HL-60 (cell line): ENCODE data around the gene TFF2.

Experiments used
- DNase-seq, 2 experiments: peaks; one replicate each; pipeline ENCODE4 v3.0.0-alpha.2; 2010 to 2020; ENCODE audit warnings: low read depth in 1 of 2, low spot score in 1 of 2
- H3K27ac ChIP-seq: fragments of 250-450 bp; sonication (Bioruptor Pico); replicated peaks from 2 replicates; pipeline ENCODE4 v1.5.1; 2020; ENCODE audit warnings: mild to moderate bottlenecking, moderate library complexity
- H3K27me3 ChIP-seq: fragments of 250-450 bp; sonication (Bioruptor Pico); 2 replicates; pipeline ENCODE4 v1.5.1; 2021; ENCODE audit warnings: mild to moderate bottlenecking, moderate library complexity; ENCODE audit not compliant: insufficient read depth, poor library complexity, severe bottlenecking
- H3K4me3 ChIP-seq: replicated peaks from 2 replicates; pipeline ENCODE4 v1.5.1; 2011; ENCODE audit warnings: mild to moderate bottlenecking, control low read depth, low read length; ENCODE audit not compliant: insufficient read depth
- GABPA ChIP-seq: IDR thresholded peaks from 2 replicates; pipeline ENCODE4 v1.6.1; 2012; ENCODE audit warnings: low read depth
- POLR2AphosphoS5 ChIP-seq: IDR thresholded peaks from 2 replicates; pipeline ENCODE4 v1.6.1; 2012; ENCODE audit warnings: low read depth
- SPI1 ChIP-seq: IDR thresholded peaks from 2 replicates; pipeline ENCODE4 v1.6.1; 2012; ENCODE audit warnings: low read depth, mild to moderate bottlenecking, borderline replicate concordance
- TF ChIP-seq, protein P1 (sequence below): IDR thresholded peaks from 2 replicates; pipeline ENCODE4 v1.6.1; 2012; ENCODE audit warnings: low read depth; ENCODE audit not compliant: insufficient replicate concordance
- TF ChIP-seq, protein P2 (sequence below): IDR thresholded peaks from one replicate; pipeline ENCODE4 v1.5.1; 2011; ENCODE audit warnings: low read length, control low read depth, inconsistent platforms; ENCODE audit not compliant: insufficient read depth

The TFF2 gene

GRCh38 chr21:42300045-42300583, 50.7 kb downstream of the TFF2 start:
- H3K4me3 ChIP-seq, result no peak overlapping the region
- DNase-seq, result no peak
- H3K27ac ChIP-seq, result no peak overlapping the region
- no peaks in the 10 kb centered on the region for H3K27me3 ChIP-seq
- TF ChIP-seq, protein P1, sequence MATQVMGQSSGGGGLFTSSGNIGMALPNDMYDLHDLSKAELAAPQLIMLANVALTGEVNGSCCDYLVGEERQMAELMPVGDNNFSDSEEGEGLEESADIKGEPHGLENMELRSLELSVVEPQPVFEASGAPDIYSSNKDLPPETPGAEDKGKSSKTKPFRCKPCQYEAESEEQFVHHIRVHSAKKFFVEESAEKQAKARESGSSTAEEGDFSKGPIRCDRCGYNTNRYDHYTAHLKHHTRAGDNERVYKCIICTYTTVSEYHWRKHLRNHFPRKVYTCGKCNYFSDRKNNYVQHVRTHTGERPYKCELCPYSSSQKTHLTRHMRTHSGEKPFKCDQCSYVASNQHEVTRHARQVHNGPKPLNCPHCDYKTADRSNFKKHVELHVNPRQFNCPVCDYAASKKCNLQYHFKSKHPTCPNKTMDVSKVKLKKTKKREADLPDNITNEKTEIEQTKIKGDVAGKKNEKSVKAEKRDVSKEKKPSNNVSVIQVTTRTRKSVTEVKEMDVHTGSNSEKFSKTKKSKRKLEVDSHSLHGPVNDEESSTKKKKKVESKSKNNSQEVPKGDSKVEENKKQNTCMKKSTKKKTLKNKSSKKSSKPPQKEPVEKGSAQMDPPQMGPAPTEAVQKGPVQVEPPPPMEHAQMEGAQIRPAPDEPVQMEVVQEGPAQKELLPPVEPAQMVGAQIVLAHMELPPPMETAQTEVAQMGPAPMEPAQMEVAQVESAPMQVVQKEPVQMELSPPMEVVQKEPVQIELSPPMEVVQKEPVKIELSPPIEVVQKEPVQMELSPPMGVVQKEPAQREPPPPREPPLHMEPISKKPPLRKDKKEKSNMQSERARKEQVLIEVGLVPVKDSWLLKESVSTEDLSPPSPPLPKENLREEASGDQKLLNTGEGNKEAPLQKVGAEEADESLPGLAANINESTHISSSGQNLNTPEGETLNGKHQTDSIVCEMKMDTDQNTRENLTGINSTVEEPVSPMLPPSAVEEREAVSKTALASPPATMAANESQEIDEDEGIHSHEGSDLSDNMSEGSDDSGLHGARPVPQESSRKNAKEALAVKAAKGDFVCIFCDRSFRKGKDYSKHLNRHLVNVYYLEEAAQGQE, result no peak
- TF ChIP-seq POLR2AphosphoS5 (no peak), SPI1 (no peak), GABPA (no peak)
- TF ChIP-seq, protein P2, sequence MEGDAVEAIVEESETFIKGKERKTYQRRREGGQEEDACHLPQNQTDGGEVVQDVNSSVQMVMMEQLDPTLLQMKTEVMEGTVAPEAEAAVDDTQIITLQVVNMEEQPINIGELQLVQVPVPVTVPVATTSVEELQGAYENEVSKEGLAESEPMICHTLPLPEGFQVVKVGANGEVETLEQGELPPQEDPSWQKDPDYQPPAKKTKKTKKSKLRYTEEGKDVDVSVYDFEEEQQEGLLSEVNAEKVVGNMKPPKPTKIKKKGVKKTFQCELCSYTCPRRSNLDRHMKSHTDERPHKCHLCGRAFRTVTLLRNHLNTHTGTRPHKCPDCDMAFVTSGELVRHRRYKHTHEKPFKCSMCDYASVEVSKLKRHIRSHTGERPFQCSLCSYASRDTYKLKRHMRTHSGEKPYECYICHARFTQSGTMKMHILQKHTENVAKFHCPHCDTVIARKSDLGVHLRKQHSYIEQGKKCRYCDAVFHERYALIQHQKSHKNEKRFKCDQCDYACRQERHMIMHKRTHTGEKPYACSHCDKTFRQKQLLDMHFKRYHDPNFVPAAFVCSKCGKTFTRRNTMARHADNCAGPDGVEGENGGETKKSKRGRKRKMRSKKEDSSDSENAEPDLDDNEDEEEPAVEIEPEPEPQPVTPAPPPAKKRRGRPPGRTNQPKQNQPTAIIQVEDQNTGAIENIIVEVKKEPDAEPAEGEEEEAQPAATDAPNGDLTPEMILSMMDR, result no peak

DNA sequence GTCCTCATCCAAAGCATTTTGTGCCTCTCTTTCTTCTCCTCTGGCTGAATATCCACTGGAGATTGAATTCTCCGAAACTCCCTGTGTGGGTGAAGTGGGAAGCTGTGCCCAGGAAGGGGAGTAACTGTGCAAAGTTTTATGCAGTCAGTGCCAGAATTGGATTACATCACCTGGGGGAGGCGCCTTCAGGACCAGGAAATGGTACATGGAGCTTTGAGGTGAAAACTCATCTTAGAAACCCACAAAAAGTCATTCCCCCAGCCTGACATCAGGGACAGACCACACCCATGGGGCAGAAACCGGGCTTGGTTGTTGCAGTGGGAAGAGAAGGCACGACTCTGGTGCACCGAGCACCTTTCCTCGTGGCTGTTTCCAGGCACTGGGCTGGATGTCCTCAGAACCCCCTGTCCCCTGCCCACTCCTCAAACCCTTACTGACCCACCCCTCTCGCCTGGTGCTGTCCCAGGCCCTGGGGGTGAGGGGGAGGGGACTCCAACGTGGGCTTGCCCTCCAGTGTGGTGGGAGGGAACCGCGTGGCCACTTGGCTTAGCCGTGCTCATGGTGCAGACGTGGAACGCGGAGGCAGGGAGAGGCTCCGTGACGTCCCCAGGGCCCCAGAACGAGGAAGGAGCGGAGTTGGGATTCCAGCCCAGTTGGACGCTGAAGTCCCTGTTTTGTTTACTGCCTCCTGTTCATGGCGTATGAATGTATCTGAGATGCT, 51.3 kb downstream of the TFF2 start:
- Histone ChIP-seq H3K27me3 (no peaks in the 10 kb centered on the region), H3K27ac (no peak overlapping the region), H3K4me3 (no peak overlapping the region)
- TF ChIP-seq SPI1, result no peak
- TF ChIP-seq, protein P1, result no peak
- no peak for TF ChIP-seq POLR2AphosphoS5
- no peak for TF ChIP-seq GABPA
- TF ChIP-seq, protein P2, result no peak
- DNase-seq, result peak in 1 of 2 experiments; percentile 44

- H3K4me3 ChIP-seq, result no peak overlapping the region
- no peaks in the 10 kb centered on the region for H3K27me3 ChIP-seq
- no peak for TF ChIP-seq POLR2AphosphoS5
- TF ChIP-seq, protein P1, result no peak
- TF ChIP-seq SPI1, result no peak
- TF ChIP-seq, protein P2, result no peak
- TF ChIP-seq GABPA, result no peak
- DNase-seq, result no peak
- no peak overlapping the region for H3K27ac ChIP-seq
Observed at GRCh38 chr21:42298657-42299056, 52.1 kb downstream of the TFF2 start.
